ENCODE results near the gene OTOA.
"Not testable (repeated sequence)": the region's sequence is repeated elsewhere in the genome, so short reads cannot be mapped to it uniquely, and the experiment has no call there.

The OTOA gene

DNA sequence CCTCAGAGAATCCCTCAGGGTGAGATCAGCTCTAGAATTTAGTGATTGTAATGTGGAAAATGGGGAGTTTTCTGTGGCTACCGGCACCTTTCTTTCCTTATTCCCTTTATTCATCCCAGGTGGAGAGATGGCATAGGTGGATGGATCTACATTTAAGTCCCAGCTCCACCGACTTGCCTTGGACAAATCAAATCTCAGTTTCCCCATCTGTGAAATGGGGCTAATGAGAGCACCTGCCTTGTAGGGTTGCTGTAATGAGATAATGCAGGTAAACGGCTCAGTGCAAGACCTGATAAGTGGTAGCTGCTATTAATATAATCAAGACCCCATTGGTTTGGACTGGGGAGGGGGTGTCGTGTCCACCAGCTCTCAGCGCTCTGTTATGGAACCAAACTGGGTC is 40.5 kb downstream of the OTOA start:
- DNase-seq (ENCODE audit: extremely low read depth, low read depth), result no peak
- TF ChIP-seq, protein P1, sequence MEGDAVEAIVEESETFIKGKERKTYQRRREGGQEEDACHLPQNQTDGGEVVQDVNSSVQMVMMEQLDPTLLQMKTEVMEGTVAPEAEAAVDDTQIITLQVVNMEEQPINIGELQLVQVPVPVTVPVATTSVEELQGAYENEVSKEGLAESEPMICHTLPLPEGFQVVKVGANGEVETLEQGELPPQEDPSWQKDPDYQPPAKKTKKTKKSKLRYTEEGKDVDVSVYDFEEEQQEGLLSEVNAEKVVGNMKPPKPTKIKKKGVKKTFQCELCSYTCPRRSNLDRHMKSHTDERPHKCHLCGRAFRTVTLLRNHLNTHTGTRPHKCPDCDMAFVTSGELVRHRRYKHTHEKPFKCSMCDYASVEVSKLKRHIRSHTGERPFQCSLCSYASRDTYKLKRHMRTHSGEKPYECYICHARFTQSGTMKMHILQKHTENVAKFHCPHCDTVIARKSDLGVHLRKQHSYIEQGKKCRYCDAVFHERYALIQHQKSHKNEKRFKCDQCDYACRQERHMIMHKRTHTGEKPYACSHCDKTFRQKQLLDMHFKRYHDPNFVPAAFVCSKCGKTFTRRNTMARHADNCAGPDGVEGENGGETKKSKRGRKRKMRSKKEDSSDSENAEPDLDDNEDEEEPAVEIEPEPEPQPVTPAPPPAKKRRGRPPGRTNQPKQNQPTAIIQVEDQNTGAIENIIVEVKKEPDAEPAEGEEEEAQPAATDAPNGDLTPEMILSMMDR (IDR thresholded peaks at IDR 0.05; ENCODE audit: low read depth, low read length), result no peak

DNA sequence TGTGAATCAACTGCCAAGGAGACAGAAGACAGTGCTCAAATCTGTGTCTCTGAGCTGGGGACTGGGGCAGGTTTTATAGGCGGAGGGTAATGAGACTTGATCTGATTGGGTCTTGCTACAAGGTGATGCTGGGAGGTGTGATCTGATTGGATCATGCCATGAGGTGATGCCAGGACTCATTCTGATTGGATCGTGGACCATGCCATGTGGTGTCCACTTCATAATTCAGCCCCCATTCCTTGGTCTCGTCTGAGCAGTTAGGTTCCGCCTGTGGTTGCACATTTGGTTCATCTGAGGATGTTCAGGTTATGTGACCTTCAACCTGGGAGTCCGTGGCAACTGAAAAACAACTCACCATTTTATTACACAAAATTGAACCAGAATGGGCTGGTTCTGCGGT is 41.0 kb downstream of the OTOA start:
- DNase-seq (ENCODE audit: extremely low read depth, low read depth), result no peak
- TF ChIP-seq, protein P1 (IDR thresholded peaks at IDR 0.05; ENCODE audit: low read depth, low read length), result no peak

- TF ChIP-seq, protein P1 (IDR thresholded peaks at IDR 0.05; ENCODE audit: low read depth, low read length), result peak; percentile 83
- peak; percentile 31 for DNase-seq (ENCODE audit: extremely low read depth, low read depth)
These were observed 44.9 kb downstream of the OTOA start for GRCh38 chr16:21708533-21709115.

- TF ChIP-seq, protein P1 (IDR thresholded peaks at IDR 0.05; ENCODE audit: low read depth, low read length), result no peak
- no peak for DNase-seq (ENCODE audit: extremely low read depth, low read depth)
These were observed 47.2 kb downstream of the OTOA start for GRCh38 chr16:21710938-21711337.

GRCh38 chr16:21713549-21714368 is 50.0 kb downstream of the OTOA start:
- DNase-seq (ENCODE audit: extremely low read depth, low read depth), result no peak
- TF ChIP-seq, protein P1 (IDR thresholded peaks at IDR 0.05; ENCODE audit: low read depth, low read length), result no peak

- not testable (repeated sequence) for DNase-seq (ENCODE audit: extremely low read depth, low read depth)
These were observed 50.5 kb downstream of the OTOA start for GRCh38 chr16:21714369-21714618.

GRCh38 chr16:21717608-21718007 is 53.8 kb downstream of the OTOA start:
- no peak for DNase-seq (ENCODE audit: extremely low read depth, low read depth)
- TF ChIP-seq, protein P1 (IDR thresholded peaks at IDR 0.05; ENCODE audit: low read depth, low read length), result no peak

DNA sequence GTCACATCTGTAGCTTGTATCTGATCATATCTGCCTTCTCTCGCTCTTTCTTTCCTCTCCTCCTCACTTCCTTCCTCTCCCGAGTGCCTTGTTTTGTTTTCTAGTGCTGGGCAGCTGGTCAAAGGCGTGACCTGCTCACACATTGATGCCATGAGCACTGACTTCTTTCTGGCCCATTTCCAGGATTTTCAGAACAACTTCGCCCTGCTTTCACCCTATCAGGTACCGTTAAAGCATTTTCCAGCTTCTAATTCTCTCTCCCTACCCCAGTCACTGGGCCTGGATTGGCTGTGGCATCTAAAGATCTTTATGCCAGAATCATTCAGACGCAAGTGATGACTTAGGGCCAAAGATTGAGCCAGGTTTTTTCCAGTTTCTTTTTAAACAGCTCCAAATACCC is 55.5 kb downstream of the OTOA start:
- TF ChIP-seq, protein P1 (IDR thresholded peaks at IDR 0.05; ENCODE audit: low read depth, low read length), result no peak
- DNase-seq (ENCODE audit: extremely low read depth, low read depth), result no peak
